Activated CD4-positive, alpha-beta T cell treated with anti-CD3 and anti-CD28 coated beads, Interleukin-2, amount 50 U/mL, for 16 hours (primary cell): ENCODE data around the gene TTC13.
A peak's percentile ranks its signal among the peaks of the same experiment; 100 is the strongest.

Experiments
- DNase-seq: peaks from one replicate; pipeline ENCODE4 v3.0.0-alpha.2; 2020

Gene TTC13

DNA sequence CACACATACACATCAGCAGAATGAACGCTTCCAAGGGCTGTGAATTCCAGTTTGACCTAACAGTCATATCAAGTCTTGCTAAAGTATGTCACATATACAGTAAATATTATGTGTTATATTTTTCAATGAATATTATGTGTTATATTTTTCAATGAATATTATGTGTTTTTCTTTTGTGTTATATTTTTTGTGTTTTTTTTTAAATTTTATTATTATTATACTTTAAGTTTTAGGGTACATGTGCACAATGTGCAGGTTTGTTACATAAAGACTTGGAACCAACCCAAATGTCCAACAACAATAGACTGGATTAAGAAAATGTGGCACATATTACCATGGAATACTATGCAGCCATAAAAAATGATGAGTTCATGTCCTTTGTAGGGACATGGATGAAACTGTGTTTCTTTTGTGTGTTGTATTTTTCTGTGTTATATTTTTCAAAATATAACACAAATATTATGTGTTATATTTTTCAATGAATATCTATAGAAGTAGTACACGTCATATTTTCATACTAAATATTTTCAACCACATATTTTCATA is 35.5 kb downstream of the TTC13 start:
- DNase-seq = no peak

DNA sequence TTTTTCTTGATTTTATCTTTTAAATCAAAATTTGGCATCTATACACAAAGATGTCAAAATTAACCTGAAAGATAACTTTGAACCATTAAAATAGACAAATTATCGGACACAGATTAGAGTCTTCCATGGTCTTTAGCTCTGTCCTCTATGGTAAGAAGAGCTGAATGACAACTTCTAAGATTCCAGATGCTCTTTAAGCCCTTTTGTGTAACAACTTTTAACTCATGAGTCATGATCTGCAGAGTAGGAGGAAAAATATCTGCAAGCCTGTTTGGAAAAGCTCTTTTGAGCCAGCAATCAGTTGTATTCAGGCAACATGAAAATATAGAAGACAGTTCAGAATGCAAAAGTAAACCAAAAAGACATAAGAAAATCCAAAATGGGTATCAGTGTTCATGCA is 37.8 kb downstream of the TTC13 start:
- no peak for DNase-seq

DNA sequence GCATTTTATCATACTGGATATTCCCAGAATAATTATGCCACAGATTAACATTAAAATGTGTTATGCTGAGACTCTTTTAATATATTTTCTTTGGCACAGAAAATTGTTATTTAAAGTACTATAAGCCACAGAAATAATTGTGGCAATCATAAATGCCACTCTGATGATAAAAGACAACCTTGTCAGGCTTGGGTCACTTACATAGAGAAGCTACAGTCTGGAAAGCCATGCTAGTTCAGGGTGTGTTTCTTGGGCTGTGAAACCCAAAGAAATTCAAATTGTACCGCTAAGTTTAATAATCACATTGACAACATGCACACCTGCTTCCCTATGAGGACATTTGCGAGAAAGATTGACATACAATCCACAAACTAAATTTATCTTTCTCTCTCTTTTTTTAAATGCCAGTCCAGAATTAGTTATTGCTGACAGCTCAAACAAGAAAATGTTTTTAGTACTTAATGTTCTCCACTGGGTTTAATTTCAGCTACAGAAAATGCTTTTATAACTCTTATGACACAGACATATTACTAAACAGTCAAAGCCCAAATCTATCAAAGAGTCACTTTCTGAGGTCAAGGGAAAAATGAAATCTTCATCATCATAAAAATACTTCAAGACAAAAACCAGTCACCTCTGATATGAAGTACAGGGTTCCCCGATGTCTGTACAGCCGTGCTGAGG is 38.7 kb downstream of the TTC13 start:
- DNase-seq = no peak

DNA sequence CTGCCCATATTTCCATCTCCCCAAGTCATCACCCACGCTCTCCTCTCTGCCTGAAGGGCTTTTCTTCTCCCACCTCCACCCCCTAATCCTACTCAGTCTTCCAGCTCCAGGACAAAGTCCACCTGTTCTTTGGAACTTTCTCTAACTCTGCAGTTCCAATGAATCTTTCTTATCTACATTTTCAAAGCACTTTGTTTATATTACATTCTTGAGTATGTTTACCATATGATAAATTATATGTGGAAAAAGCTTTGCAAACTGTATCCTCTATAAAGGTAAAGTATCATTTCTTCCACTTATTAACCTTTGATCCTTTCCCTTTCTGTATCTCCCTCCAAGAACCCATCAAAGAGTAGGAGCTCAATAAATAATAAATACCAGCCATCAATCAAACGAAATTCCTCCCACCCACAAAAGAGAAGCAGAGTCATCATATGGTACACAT is 39.7 kb downstream of the TTC13 start:
- no peak for DNase-seq

DNA sequence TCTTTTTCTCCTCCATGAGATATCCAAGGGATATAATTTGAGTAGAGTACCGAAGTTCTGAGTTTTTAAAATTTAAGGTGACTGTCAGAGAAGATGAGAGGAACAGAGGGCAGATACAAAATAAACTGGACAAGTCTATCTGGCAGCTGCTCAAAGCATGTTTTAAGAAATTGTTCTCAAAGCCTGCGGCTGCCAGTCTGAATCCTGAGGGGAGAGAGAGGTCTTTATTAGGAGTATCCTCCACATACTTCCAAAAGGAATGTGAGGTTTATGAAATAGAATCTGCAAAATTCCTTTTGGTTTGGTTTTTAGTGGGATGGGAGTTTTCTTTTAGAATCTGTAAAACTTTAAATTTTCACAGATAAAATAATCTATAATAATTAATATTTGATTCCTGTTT is 41.3 kb downstream of the TTC13 start:
- no peak for DNase-seq

DNA sequence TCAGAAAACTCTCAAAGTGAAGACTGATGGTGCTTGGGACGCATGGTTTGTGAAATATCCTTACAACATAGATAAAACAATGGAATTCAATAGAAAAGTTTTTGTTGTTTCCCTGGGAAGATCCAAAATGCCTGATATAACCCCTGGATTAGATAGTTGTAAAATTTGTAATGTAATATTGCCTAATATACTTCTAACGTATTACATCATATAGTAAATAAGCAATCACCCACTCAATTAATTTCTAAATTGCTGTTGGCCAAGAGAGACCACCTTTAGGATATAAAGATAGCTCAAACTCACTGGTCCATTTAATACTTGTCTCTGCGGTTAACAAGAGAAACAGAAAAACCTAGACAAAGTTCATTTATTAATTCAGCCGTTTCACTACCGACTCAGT is 42.2 kb downstream of the TTC13 start:
- no peak for DNase-seq

DNA sequence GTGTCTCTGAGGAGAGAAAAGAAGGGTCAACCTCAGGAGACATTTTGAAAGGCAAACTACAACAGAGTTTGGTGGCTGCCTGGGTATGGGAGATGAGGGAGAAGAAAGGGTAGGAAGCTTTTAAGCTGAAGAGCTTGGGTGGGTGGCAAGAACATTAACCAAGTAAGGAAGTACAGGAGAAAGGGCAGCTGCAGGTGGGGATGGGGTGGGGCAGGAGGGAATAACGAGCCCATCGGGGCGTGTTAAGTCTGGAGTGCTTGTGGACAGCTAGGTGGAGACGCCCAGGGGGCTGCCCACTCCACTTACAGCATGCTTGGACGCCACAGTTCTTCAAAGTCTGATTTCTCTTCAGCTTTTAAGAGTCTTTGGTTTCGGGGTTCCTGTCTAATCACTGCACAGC is 42.8 kb downstream of the TTC13 start:
- no peak for DNase-seq

DNA sequence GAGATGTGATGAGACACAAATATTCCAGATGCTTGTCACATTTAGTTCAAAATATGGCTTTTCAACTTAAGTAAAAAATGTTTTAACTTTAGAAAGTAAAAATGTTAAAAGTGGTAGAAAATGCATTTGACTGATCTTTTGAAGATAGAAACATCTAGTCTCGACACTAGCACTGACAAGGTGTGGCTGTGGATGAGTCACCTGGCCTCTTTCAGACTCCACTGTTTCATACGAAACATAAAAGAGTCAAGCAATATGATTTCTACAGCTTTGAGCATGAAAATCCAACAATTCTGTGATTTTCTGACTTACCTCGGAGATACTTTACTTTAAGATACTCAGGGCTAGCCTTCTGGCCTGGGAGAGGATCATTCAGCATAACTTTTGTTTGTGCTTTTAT is 47.7 kb downstream of the TTC13 start:
- DNase-seq = no peak

DNA sequence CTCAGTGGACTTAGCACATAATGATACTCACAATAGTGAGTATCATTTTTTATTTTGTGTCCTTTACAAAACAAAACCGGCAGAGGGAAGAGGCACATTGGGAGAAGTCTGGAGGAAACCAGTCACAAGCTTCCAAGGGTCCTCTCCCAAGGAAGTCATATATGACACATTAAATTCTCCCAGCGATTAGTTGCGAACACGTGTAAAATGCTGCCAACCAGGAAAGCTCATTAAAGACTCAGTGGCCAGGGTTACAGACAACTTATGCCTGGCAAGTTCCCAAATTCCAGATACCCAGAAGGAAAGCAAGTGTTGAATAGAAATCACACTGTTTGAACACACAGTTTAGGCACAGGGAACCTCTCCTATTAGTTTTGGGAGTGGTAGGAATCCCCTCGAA is 52.5 kb downstream of the TTC13 start:
- DNase-seq = no peak

DNA sequence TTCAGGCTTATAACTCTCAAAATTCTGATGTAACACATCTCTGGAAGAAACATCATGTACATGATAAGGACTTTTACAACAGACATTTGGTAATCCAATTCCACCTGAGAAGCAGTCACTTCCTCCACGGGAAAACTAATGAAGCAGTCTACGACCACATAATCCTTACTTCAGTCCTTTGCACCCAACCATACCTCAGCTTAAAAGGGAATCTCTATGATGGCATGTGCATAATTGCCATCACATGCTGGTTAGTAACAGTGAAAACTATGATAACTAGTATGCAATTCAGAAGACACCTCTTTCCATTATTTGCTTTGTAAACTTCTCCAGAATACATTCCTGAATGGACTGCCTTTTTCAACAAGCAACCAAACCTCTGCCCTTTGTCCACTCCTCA is 53.1 kb downstream of the TTC13 start:
- no peak for DNase-seq

DNA sequence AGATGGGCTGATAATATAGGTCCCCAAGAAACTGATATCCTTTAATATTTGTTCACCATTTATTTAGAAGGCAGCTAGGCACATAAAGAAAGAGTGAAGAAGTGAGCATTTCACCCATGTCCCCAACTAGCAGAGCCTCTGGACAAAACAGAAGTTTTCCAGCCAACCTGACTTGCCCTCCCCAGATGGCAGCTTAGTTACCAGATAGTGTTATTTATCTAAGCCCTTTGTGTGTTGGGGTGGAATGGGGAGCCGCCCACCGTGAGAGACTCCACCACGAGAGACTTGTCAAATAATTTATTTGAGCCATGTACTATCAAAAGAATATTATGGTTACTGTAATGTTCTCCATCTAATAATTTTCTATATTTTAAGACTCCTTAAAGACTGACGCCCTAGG is 55.5 kb downstream of the TTC13 start:
- DNase-seq = no peak

DNA sequence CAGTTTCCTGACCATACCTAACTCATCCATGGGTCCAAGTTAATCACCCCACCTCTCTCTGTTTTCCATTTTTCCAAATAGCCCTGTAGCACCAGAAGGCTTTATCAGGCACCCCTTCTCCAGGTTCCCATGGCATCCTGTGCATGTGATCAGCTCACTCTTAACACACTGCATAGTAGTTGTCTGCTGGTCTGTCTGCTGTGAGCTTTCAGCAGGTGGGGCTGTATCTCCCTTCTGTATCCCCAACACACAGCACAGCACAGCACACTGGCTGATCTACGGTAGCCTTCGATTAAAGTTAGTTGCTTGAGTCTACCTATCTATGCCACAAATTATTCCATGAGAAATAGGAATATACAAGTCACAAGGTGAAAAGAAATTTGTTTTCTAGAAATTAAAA is 56.0 kb downstream of the TTC13 start:
- DNase-seq = no peak

DNA sequence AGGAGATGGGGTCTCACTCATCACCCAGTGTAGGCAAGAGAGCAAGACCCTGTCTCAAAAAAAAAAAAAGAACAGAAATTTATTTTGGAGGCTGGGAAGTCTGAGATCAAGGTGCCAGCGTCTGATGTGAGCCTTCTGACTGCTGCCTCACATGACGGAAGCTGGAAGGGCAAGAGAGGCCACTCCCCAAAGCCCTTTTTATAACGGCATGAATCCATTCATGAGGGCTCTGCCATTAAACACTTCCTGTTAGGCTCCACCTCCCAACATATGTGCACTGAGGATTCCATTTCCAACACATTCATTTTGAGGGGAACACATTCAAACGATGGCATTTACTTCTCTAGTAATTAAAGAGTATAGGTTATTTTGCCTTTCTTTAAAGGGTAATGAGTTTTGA is 59.5 kb downstream of the TTC13 start:
- no peak for DNase-seq

DNA sequence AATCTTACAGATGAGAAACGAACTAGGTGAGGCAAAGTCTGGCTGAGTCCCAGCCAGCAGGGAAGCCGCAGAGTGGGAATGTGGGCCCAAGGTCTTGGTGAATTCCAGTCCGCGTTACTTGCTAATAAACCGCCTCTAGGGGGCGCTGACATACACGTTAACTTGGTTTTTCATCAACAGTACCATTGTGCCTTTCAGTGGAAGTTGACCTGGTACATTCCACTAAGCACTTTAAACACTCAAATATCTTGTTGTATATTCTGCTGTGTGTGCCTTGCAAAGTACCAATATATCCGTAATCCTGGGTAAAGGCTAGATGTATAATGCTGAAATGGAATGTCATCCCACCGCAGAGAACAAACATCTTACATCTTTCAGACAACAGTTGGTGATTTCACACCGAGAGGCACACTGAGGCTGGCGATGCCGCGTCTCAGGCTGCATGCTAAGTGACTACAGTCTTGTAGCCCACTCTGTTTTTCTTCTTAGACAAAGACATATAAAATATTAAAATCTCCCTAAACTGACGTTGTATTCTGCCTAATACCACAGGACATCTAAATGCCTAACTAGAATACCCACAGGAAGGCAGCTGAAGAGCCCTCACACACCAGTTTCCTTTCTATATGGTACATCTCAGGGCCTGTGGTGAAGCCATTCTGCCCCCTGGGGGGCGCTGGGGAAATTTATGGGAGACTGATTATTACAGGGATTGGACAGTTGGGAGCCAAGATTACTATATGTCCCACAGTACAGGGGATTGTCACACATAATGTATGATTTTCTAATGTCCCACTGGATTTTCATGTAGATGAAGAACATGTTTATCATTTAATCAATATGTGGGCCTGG is 61.2 kb downstream of the TTC13 start:
- DNase-seq = peak; percentile 70

DNA sequence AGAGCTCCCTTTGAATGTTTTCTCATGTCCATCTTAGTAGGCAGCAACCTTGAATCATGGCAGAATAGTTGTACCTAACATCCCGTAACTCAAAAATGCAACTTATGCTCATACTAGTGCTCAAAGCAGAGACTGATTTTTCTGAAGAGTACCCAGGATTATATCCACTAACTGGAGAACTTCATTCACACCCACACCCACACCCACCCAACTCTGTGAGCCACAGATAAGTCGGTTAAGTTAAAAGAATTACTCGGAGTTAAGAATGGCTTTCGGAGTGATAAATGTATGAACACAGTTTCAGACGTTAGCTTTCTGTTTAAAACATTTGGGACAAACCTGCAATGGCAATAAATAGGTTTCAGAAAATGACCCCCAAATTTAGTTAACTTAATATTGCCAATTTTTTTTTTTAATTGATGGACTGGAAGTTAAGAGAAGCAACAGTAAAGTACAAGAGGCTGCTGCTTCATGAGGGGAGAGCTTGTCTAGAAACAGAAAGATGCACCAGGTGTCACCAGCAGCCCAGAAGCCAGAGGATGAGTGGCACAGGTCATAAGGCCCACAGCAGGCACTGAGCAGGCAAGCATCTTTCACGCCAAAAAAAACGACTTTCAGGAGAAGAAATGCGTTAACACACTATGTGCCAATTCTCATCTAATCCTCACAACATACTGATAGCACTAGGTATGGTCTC is 61.9 kb downstream of the TTC13 start:
- no peak for DNase-seq

DNA sequence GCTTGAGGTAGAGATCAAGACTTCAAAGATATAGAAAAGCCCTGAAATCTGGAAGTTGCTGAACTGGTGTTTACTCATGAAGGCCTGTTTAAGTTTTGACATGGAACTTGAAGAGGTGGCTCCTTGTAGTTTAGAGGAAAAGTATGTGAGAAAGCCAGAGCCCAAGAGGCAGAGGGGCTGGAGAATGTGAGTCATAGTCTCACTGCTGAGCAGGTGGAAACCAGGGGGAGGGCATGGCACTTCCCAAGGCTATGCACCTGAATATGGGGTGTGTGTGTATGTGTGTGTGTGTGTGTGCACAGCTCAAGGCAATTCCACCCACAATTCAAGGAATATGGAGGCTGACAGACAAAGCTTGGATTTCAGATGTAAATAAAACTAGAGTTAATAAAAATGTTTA is 63.6 kb downstream of the TTC13 start:
- no peak for DNase-seq

DNA sequence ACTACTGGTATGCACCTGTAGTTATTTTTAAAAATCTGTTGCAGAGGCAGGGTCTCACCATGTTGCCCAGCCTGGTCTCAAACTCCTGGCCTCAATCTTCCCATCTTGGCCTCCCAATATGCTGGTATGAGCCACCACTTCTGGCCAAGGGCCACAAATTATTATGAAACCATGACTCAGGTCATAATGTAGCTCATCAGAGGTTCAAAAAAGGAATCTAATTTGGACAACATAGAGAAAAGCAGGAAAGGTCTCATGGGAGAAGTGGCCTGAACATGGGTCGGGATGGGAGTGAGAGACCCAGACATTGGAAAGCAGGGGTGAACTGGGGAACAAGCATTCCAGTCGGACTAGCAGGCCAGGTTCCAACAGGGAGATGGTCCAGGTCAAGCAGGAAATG is 65.2 kb downstream of the TTC13 start:
- no peak for DNase-seq

DNA sequence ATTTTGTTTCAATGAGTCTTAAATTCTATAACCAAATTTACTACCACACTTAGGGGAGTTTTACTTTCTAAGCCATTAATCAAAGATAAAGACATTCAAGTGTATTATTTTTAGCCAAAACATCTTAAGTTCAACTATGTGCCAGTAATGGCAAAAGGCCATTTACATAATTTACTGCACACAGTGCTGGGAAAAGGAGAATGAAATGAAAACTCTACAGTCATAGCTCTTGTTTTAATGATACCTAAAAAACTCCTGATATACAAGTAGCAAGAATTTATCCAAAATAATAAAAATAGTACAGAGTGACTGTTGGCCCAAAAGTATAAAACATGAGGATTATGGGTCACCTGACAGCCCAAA is 67.9 kb downstream of the TTC13 start:
- no peak for DNase-seq

DNA sequence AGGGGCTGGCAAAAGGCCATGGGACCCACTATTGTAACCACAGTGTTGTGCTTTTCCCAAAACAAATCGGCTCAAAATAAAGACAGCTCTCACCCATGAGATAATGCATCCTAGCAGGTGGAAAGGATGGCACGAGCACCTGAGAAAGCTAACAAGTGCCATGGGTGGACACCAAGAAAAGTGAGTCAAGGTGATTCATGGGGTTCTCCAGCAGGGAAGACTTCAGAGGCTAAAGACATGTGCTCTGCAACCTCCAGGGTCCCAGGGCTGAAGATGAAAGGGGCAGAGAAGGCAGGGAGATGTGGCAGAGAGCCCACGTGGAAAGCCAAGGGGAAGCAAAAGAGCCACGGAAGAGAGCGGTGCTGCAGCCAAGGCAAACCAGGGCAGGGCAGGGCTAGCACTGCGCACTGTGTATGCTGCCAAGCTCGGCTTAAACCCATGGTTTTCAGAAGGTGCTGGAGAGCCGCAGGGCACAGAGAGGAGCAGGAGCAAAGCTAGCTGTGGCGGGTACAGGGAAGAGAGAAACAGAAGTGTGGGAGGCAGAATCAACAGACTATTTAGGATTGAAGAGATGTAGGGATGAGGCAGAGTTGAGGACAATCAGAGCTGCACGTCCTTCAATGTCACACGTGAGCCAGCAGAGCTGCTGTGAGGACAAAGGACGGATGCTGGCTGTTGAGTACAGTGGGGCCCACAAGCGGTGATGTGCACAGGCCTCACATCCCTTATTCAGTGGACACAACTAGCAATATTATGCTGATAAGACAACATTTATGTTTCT is 68.5 kb downstream of the TTC13 start:
- no peak for DNase-seq

DNA sequence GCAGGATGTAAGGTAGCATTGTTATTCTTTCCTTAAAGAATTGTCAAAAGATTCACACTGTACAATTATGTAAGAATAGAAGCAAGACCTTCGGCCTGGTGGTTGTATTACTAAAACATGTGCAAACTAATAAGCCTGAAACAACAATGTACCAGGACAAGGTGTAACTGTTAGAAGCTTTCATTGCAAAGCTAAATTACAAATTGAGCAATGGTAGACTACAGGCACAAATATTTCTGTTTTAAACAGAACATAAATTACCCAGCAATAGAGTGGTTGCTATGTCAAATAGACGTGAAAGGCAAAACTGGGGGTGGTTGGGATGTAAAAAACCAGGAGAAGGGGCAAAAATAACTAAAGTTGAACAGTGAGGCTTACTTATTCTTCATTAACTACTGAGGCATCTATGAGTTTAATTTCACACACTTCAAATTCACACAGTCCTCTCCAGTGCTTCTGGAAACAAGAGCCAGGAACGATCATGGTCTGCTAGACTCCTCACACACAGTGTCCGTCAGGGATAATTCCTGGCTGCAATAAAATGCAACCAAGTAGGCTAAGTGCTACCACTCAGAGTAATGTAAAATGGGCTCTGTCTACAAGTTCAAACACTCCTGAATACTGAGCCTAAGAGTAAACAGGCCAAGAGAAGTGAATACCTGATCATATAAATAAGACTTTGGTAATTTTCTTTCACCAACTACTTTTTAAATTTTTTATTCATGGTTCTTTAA is 71.0 kb downstream of the TTC13 start:
- no peak for DNase-seq

DNA sequence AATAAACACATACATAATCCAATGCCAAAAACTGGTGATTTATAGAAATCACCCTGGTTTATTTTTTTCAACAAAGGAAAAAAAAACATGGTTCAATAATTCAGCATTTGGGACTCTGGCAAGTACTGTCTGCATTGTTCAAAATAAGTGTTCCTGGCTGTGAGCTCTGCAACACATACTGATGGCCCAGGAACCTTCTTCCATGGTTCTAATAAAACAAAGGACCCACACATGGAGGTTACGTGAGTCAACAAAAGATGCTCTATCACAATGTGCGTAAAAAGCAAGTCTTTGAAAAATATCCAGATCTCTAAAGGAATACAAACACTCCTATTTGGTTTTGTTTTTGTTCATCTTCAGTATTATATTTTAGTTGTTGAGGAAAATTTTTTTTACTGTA is 72.4 kb downstream of the TTC13 start:
- no peak for DNase-seq

DNA sequence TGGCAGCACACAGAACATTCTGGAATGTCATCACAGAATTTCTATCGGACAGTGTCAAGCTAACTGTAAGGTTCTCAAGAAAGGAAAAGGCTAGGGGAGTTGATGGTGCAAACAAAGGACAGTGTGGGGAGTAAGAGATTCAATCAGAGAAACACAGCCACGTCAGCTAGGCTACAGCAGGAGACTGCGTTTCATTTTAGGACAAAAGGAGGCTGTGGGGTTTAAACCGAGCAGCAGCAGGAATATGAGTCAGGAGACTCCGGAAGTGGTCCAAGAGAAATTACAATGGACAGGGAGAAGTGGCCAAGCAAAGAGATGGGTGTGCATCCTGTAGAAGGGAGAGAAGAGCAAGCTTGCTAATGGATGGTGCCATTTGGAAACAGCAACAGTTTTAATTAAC is 72.9 kb downstream of the TTC13 start:
- DNase-seq = no peak
